ENCODE data around the gene DLX3.

Gene DLX3

GRCh38 chr17:49996121-49996494 lies 1.1 kb upstream of the DLX3 start:
- no peak overlapping the region for H3K4me3 ChIP-seq (ENCODE audit: low read length)
- peaks cover 50% of the 10 kb centered on the region for H3K27me3 ChIP-seq (ENCODE audit: control insufficient read depth, insufficient read depth, low read length)
- H3K27ac ChIP-seq (ENCODE audit: low read depth, low read length), result no peak overlapping the region
- H3K4me1 ChIP-seq (ENCODE audit: control insufficient read depth, insufficient read depth, low read length), result peaks cover 3% of the 10 kb centered on the region
- H3K36me3 ChIP-seq (ENCODE audit: control insufficient read depth, insufficient read depth, low read length), result no peaks in the 10 kb centered on the region
- H3K9ac ChIP-seq (ENCODE audit: low read length), result no peak overlapping the region

GRCh38 chr17:49994085-49995054 lies 654 bp downstream of the DLX3 start:
- Histone ChIP-seq H3K27me3 (ENCODE audit: control insufficient read depth, insufficient read depth, low read length) (peaks cover 52% of the 10 kb centered on the region), H3K36me3 (ENCODE audit: control insufficient read depth, insufficient read depth, low read length) (no peaks in the 10 kb centered on the region), H3K4me3 (ENCODE audit: low read length) (peak overlapping the region; percentile 47), H3K9ac (ENCODE audit: low read length) (no peak overlapping the region), H3K27ac (ENCODE audit: low read depth, low read length) (no peak overlapping the region), H3K4me1 (ENCODE audit: control insufficient read depth, insufficient read depth, low read length) (peaks cover 3% of the 10 kb centered on the region)

- peak overlapping the region; percentile 47 for H3K4me3 ChIP-seq (ENCODE audit: low read length)
- peaks cover 57% of the 10 kb centered on the region for H3K27me3 ChIP-seq (ENCODE audit: control insufficient read depth, insufficient read depth, low read length)
- H3K9ac ChIP-seq (ENCODE audit: low read length), result no peak overlapping the region
- H3K4me1 ChIP-seq (ENCODE audit: control insufficient read depth, insufficient read depth, low read length), result peaks cover 3% of the 10 kb centered on the region
- H3K36me3 ChIP-seq (ENCODE audit: control insufficient read depth, insufficient read depth, low read length), result no peaks in the 10 kb centered on the region
- H3K27ac ChIP-seq (ENCODE audit: low read depth, low read length), result no peak overlapping the region
Observed at GRCh38 chr17:49993423-49994060, 1.5 kb downstream of the DLX3 start.

GRCh38 chr17:49992933-49993422 lies 2.0 kb downstream of the DLX3 start:
- H3K4me1 ChIP-seq (ENCODE audit: control insufficient read depth, insufficient read depth, low read length), result peaks cover 3% of the 10 kb centered on the region
- no peak overlapping the region for H3K27ac ChIP-seq (ENCODE audit: low read depth, low read length)
- no peak overlapping the region for H3K9ac ChIP-seq (ENCODE audit: low read length)
- no peaks in the 10 kb centered on the region for H3K36me3 ChIP-seq (ENCODE audit: control insufficient read depth, insufficient read depth, low read length)
- H3K27me3 ChIP-seq (ENCODE audit: control insufficient read depth, insufficient read depth, low read length), result peaks cover 55% of the 10 kb centered on the region
- peak overlapping the region; percentile 47 for H3K4me3 ChIP-seq (ENCODE audit: low read length)

- no peak overlapping the region for H3K9ac ChIP-seq (ENCODE audit: low read length)
- H3K4me1 ChIP-seq (ENCODE audit: control insufficient read depth, insufficient read depth, low read length), result peaks cover 3% of the 10 kb centered on the region
- no peaks in the 10 kb centered on the region for H3K36me3 ChIP-seq (ENCODE audit: control insufficient read depth, insufficient read depth, low read length)
- peaks cover 49% of the 10 kb centered on the region for H3K27me3 ChIP-seq (ENCODE audit: control insufficient read depth, insufficient read depth, low read length)
- no peak overlapping the region for H3K27ac ChIP-seq (ENCODE audit: low read depth, low read length)
- H3K4me3 ChIP-seq (ENCODE audit: low read length), result no peak overlapping the region
Observed at GRCh38 chr17:49992191-49992932, 2.7 kb downstream of the DLX3 start.

- Histone ChIP-seq H3K27ac (ENCODE audit: low read depth, low read length) (no peak overlapping the region), H3K4me3 (ENCODE audit: low read length) (no peak overlapping the region), H3K27me3 (ENCODE audit: control insufficient read depth, insufficient read depth, low read length) (peaks cover 51% of the 10 kb centered on the region), H3K4me1 (ENCODE audit: control insufficient read depth, insufficient read depth, low read length) (peaks cover 3% of the 10 kb centered on the region), H3K36me3 (ENCODE audit: control insufficient read depth, insufficient read depth, low read length) (no peaks in the 10 kb centered on the region), H3K9ac (ENCODE audit: low read length) (no peak overlapping the region)
Observed at GRCh38 chr17:49991409-49991808, 3.6 kb downstream of the DLX3 start.

GRCh38 chr17:49990921-49991320 lies 4.1 kb downstream of the DLX3 start:
- H3K27me3 ChIP-seq (ENCODE audit: control insufficient read depth, insufficient read depth, low read length), result peaks cover 49% of the 10 kb centered on the region
- no peak overlapping the region for H3K9ac ChIP-seq (ENCODE audit: low read length)
- H3K27ac ChIP-seq (ENCODE audit: low read depth, low read length), result no peak overlapping the region
- H3K4me1 ChIP-seq (ENCODE audit: control insufficient read depth, insufficient read depth, low read length), result peaks cover 3% of the 10 kb centered on the region
- no peaks in the 10 kb centered on the region for H3K36me3 ChIP-seq (ENCODE audit: control insufficient read depth, insufficient read depth, low read length)
- no peak overlapping the region for H3K4me3 ChIP-seq (ENCODE audit: low read length)

- H3K27me3 ChIP-seq (ENCODE audit: control insufficient read depth, insufficient read depth, low read length), result peaks cover 44% of the 10 kb centered on the region
- no peak overlapping the region for H3K4me3 ChIP-seq (ENCODE audit: low read length)
- no peaks in the 10 kb centered on the region for H3K36me3 ChIP-seq (ENCODE audit: control insufficient read depth, insufficient read depth, low read length)
- H3K4me1 ChIP-seq (ENCODE audit: control insufficient read depth, insufficient read depth, low read length), result peaks cover 3% of the 10 kb centered on the region
- H3K9ac ChIP-seq (ENCODE audit: low read length), result no peak overlapping the region
- no peak overlapping the region for H3K27ac ChIP-seq (ENCODE audit: low read depth, low read length)
Observed at GRCh38 chr17:49990331-49990730, 4.7 kb downstream of the DLX3 start.

GRCh38 chr17:49989518-49989880 lies 5.5 kb downstream of the DLX3 start:
- Histone ChIP-seq H3K4me3 (ENCODE audit: low read length) (no peak overlapping the region), H3K36me3 (ENCODE audit: control insufficient read depth, insufficient read depth, low read length) (no peaks in the 10 kb centered on the region), H3K27me3 (ENCODE audit: control insufficient read depth, insufficient read depth, low read length) (peaks cover 36% of the 10 kb centered on the region), H3K27ac (ENCODE audit: low read depth, low read length) (no peak overlapping the region), H3K9ac (ENCODE audit: low read length) (no peak overlapping the region), H3K4me1 (ENCODE audit: control insufficient read depth, insufficient read depth, low read length) (peaks cover 3% of the 10 kb centered on the region)

- Histone ChIP-seq H3K9ac (ENCODE audit: low read length) (no peak overlapping the region), H3K36me3 (ENCODE audit: control insufficient read depth, insufficient read depth, low read length) (no peaks in the 10 kb centered on the region), H3K4me3 (ENCODE audit: low read length) (no peak overlapping the region), H3K4me1 (ENCODE audit: control insufficient read depth, insufficient read depth, low read length) (no peaks in the 10 kb centered on the region), H3K27ac (ENCODE audit: low read depth, low read length) (no peak overlapping the region), H3K27me3 (ENCODE audit: control insufficient read depth, insufficient read depth, low read length) (peaks cover 23% of the 10 kb centered on the region)
Observed at GRCh38 chr17:49987681-49988441, 7.2 kb downstream of the DLX3 start.

GRCh38 chr17:49987290-49987585 lies 7.8 kb downstream of the DLX3 start:
- no peak overlapping the region for H3K9ac ChIP-seq (ENCODE audit: low read length)
- no peaks in the 10 kb centered on the region for H3K4me1 ChIP-seq (ENCODE audit: control insufficient read depth, insufficient read depth, low read length)
- no peaks in the 10 kb centered on the region for H3K36me3 ChIP-seq (ENCODE audit: control insufficient read depth, insufficient read depth, low read length)
- no peak overlapping the region for H3K4me3 ChIP-seq (ENCODE audit: low read length)
- H3K27ac ChIP-seq (ENCODE audit: low read depth, low read length), result no peak overlapping the region
- H3K27me3 ChIP-seq (ENCODE audit: control insufficient read depth, insufficient read depth, low read length), result peaks cover 21% of the 10 kb centered on the region
